Right lobe of liver (tissue), 4 donors: ENCODE measurements around the gene ARSG.

Experiments used
- POLR2A ChIP-seq: fragments of 450-650 bp; IDR thresholded peaks from one replicate; pipeline ENCODE4 v1.6.1; 2017; ENCODE audit warnings: antibody characterized with exemption, mild to moderate bottlenecking
- TF ChIP-seq, protein P1 (sequence below), 4 donors: fragments of 200-600 bp in 3 of 4; fragments of 450-650 bp in 1 of 4; IDR thresholded peaks; one replicate each; pipeline versions ENCODE4 v1.5.1 to v1.8.0; 2016 to 2022; ENCODE audit warnings: antibody characterized with exemption in 4 of 4, mild to moderate bottlenecking in 2 of 4
- donor health status: DM: no; HTN: no; CAD: no.
- donor health status: DM: no; HTN: no; CAD: no.
- donor health status: DM: no; HTN: yes; CAD: no.

DNA sequence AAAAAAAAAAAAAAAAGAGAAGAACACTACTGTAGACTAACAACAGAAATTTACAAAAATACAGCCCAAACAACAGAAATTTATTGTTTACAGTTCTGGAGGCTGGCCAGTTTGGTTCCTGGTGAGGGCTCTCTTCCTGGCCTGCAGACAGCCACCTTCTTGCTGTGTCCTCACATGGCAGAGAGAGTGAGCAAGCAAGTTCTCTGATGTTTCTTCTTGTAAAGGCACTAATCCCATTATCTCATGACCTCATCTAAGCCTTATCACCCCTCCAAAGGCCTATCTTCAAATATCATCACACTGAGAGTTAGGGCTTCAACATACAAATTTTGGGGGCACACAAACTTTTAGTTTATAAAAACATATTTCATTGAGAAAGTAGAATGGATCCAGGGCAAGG, 7.3 kb downstream of the ARSG start:
- TF ChIP-seq, protein P1, sequence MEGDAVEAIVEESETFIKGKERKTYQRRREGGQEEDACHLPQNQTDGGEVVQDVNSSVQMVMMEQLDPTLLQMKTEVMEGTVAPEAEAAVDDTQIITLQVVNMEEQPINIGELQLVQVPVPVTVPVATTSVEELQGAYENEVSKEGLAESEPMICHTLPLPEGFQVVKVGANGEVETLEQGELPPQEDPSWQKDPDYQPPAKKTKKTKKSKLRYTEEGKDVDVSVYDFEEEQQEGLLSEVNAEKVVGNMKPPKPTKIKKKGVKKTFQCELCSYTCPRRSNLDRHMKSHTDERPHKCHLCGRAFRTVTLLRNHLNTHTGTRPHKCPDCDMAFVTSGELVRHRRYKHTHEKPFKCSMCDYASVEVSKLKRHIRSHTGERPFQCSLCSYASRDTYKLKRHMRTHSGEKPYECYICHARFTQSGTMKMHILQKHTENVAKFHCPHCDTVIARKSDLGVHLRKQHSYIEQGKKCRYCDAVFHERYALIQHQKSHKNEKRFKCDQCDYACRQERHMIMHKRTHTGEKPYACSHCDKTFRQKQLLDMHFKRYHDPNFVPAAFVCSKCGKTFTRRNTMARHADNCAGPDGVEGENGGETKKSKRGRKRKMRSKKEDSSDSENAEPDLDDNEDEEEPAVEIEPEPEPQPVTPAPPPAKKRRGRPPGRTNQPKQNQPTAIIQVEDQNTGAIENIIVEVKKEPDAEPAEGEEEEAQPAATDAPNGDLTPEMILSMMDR (IDR thresholded peaks at IDR 0.05) = no peak
- TF ChIP-seq POLR2A = no peak
